Body of pancreas (tissue), 4 donors: ENCODE results near the gene STAG2. TPM values are rescaled to one million over a fixed set of nuclear protein-coding genes. Genes with fewer than 3 reads are reported as not detected.

ENCODE experiments used
- ATAC-seq: fragments of 150-250 bp; one replicate; pipeline ENCODE4 v1.9.1; 2016
- DNase-seq, 4 donors: peaks; one replicate each; pipeline ENCODE4 v3.0.0-alpha.2; 2019
- H3K27ac ChIP-seq, 4 donors: fragments of 200-600 bp; sonication (generic); 1 replicate in 3 of 4; 2 replicates in 1 of 4; pipeline versions ENCODE4 v1.5.1 to v1.6.1; 2016 to 2019; ENCODE audit warnings: mild to moderate bottlenecking in 1 of 4, mixed read lengths in 1 of 4, moderate library complexity in 1 of 4
- H3K27me3 ChIP-seq, 2 donors: fragments of 200-600 bp; sonication (generic); one replicate each; pipeline ENCODE4 v1.6.0; 2016; ENCODE audit warnings: mild to moderate bottlenecking in 1 of 2
- H3K36me3 ChIP-seq, 2 donors: fragments of 200-600 bp; sonication (generic); replicated peaks in 1 of 2; 2 replicates each; pipeline ENCODE4 v1.5.1; 2016; ENCODE audit warnings: low read depth in 2 of 2; ENCODE audit not compliant: insufficient read depth in 1 of 2
- H3K4me1 ChIP-seq: fragments of 200-600 bp; sonication (generic); one replicate; pipeline ENCODE4 v1.6.0; 2016
- H3K4me3 ChIP-seq, 2 donors: fragments of 200-600 bp; sonication (generic); 1 replicate in 1 of 2; 2 replicates in 1 of 2; pipeline ENCODE4 v1.5.1; 2016 to 2019
- H3K9me3 ChIP-seq, 3 donors: fragments of 200-600 bp; sonication (generic); 1 replicate in 2 of 3; 2 replicates in 1 of 3; pipeline ENCODE4 v1.5.1; 2016
- CTCF ChIP-seq, 7 experiments: fragments of 450-650 bp in 4 of 7; fragments of 200-600 bp in 3 of 7; sonication (generic) in 3 of 7; IDR thresholded peaks; one replicate each; pipeline ENCODE4 v1.5.1; 2016 to 2019; ENCODE audit warnings: antibody characterized with exemption in 7 of 7
- POLR2A ChIP-seq, 3 donors: fragments of 450-650 bp; IDR thresholded peaks; one replicate each; pipeline ENCODE4 v1.6.1; 2016; ENCODE audit warnings: antibody characterized with exemption in 3 of 3, mild to moderate bottlenecking in 2 of 3
- WGBS, 2 donors: methylation state at CpG; one replicate each; pipeline ENCODE4 v1.1.5; 2017; 5-methylcytosine and 5-hydroxymethylcytosine counted together
- intact Hi-C: fragments of 100-400 bp; cut with DNase I; formaldehyde crosslinking; loops from one replicate; pipeline ENCODE4 v1.15.1; 2023
- total RNA-seq, 2 donors: library from RNA; depleted of rRNA; stranded (reverse); fragments of >200 nt; gene quantifications; one replicate each; pipeline ENCODE4 v1.1.0, GENCODE V29; 2016

The STAG2 gene
- total RNA-seq, 2 donors from 2014 or later, result 26.4 to 39.2 TPM

GRCh38 chrX:123990602-123991001 is 29.1 kb downstream of the STAG2 start:
- Histone ChIP-seq H3K4me3 (no peak overlapping the region), H3K27me3 (no peaks in the 10 kb centered on the region), H3K27ac (no peak overlapping the region), H3K9me3 (no peaks in the 10 kb centered on the region), H3K36me3 (no peaks in the 10 kb centered on the region), H3K4me1 (peaks cover 6% of the 10 kb centered on the region)
- intact Hi-C loops, result no loop called here
- no peak for TF ChIP-seq POLR2A (IDR thresholded peaks at IDR 0.05)
- no peak for TF ChIP-seq CTCF (IDR thresholded peaks at IDR 0.05)
- WGBS, 2 donors, result 41% methylated on average over 3 of the region's 3 CpGs
- DNase-seq, result no peak
- no peak for ATAC-seq

- Histone ChIP-seq H3K27ac (no peak overlapping the region), H3K4me3 (no peak overlapping the region), H3K4me1 (peaks cover 6% of the 10 kb centered on the region), H3K27me3 (no peaks in the 10 kb centered on the region), H3K9me3 (no peaks in the 10 kb centered on the region), H3K36me3 (no peaks in the 10 kb centered on the region)
- no peak for ATAC-seq
- TF ChIP-seq POLR2A (IDR thresholded peaks at IDR 0.05) (no peak), CTCF (IDR thresholded peaks at IDR 0.05) (no peak)
- 100% methylated on average over 1 of the region's 1 CpG for WGBS, 2 donors
- intact Hi-C loops, result no loop called here
- DNase-seq, result no peak
These were observed 31.8 kb downstream of the STAG2 start for GRCh38 chrX:123993326-123993725.

GRCh38 chrX:123993904-123994635 is 32.6 kb downstream of the STAG2 start:
- TF ChIP-seq POLR2A (IDR thresholded peaks at IDR 0.05), result no peak
- TF ChIP-seq CTCF (IDR thresholded peaks at IDR 0.05), result no peak
- DNase-seq (no peak), ATAC-seq (no peak)
- WGBS, 2 donors, result 22 to 26% methylated on average over 3 of the region's 3 CpGs
- Histone ChIP-seq H3K4me1 (peaks cover 6% of the 10 kb centered on the region), H3K27me3 (no peaks in the 10 kb centered on the region), H3K9me3 (no peaks in the 10 kb centered on the region), H3K27ac (no peak overlapping the region), H3K36me3 (no peaks in the 10 kb centered on the region), H3K4me3 (no peak overlapping the region)
- intact Hi-C loops, result no loop called here

- no peak for TF ChIP-seq CTCF (IDR thresholded peaks at IDR 0.05)
- TF ChIP-seq POLR2A (IDR thresholded peaks at IDR 0.05), result no peak
- peaks cover 6% of the 10 kb centered on the region for H3K4me1 ChIP-seq
- H3K27me3 ChIP-seq, result no peaks in the 10 kb centered on the region
- WGBS, 2 donors, result 58 to 65% methylated on average over 7 of the region's 7 CpGs
- DNase-seq (no peak), ATAC-seq (no peak)
- H3K27ac ChIP-seq, result no peak overlapping the region
- intact Hi-C loops, result no loop called here
- no peaks in the 10 kb centered on the region for H3K36me3 ChIP-seq
- no peak overlapping the region for H3K4me3 ChIP-seq
- H3K9me3 ChIP-seq, result no peaks in the 10 kb centered on the region
These were observed 33.2 kb downstream of the STAG2 start for GRCh38 chrX:123994730-123995129.

GRCh38 chrX:124001581-124001980 is 40.1 kb downstream of the STAG2 start:
- Histone ChIP-seq H3K27me3 (no peaks in the 10 kb centered on the region), H3K27ac (no peak overlapping the region), H3K4me1 (no peaks in the 10 kb centered on the region), H3K9me3 (no peaks in the 10 kb centered on the region), H3K4me3 (no peak overlapping the region), H3K36me3 (no peaks in the 10 kb centered on the region)
- TF ChIP-seq POLR2A (IDR thresholded peaks at IDR 0.05) (no peak), CTCF (IDR thresholded peaks at IDR 0.05) (no peak)
- intact Hi-C loops, result no loop called here
- ATAC-seq, result no peak
- no peak for DNase-seq
- 50 to 96% methylated on average over 1 to 2 of the region's 2 CpGs for WGBS, 2 donors
